HFFc6 (cell line): ENCODE measurements around the gene LIME1. TPM values are rescaled to one million over a fixed set of nuclear protein-coding genes. Genes with fewer than 3 reads are reported as not detected.

ENCODE experiments used
- DNase-seq: peaks from one replicate; pipeline ENCODE4 v3.0.0-alpha.2; 2018
- H3K27ac Mint-ChIP-seq: 2 replicates; pipeline ENCODE4 v1.8.0; 2020; ENCODE audit warnings: mild to moderate bottlenecking, mixed read lengths
- H3K27me3 Mint-ChIP-seq: 2 replicates; pipeline ENCODE4 v1.8.0; 2021; ENCODE audit warnings: mild to moderate bottlenecking, moderate library complexity, mixed read lengths; ENCODE audit not compliant: insufficient read depth
- H3K36me3 Mint-ChIP-seq: 2 replicates; pipeline ENCODE4 v1.8.0; 2021; ENCODE audit warnings: low read depth, mixed read lengths
- H3K4me1 Mint-ChIP-seq: 2 replicates; pipeline ENCODE4 v1.8.0; 2020; ENCODE audit warnings: low read depth, mixed read lengths
- H3K4me3 Mint-ChIP-seq: 2 replicates; pipeline ENCODE4 v1.8.0; 2020; ENCODE audit warnings: mild to moderate bottlenecking, moderate library complexity, mixed read lengths
- H3K9me3 Mint-ChIP-seq: 2 replicates; pipeline ENCODE4 v1.8.0; 2020; ENCODE audit warnings: mild to moderate bottlenecking, mixed read lengths
- total RNA-seq, 6 experiments: library from RNA; stranded (reverse); fragmentation: NEBNext Ultra II Directional; extraction: Animal tissue kit (Norgen Biotek cat#: 25700); gene quantifications; 2 replicates in 1 of 6; 3 replicates in 5 of 6; pipeline ENCODE4 v1.2.3, GENCODE V29; 2021
- TF ChIP-seq, protein P1 (sequence below): fragments of 200-600 bp; sonication (generic); IDR thresholded peaks from 2 replicates; pipeline ENCODE4 v1.5.0; 2021; ENCODE audit warnings: antibody characterized with exemption, mild to moderate bottlenecking

Gene LIME1
- total RNA-seq, 6 experiments from 2014 or later, result 3.4 to 6.1 (median 4.6) TPM

DNA sequence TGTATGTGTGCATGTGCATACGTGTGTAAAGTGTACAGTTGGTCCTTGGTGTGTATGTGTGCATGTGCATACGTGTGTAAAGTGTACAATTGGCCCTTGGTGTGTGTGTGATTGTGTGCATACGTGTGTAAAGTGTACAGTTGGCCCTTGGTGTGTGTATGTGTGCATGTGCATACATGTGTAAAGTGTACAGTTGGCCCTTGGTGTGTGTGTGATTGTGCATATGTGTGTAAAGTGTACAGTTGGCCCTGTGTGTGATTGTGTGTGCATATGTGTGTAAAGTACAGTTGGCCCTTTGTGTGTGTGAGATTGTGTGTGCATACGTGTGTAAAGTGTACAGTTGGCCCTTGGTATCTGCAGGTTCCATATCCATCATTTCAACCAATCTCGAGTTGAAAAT, 5.1 kb upstream of the LIME1 start:
- Mint-ChIP-seq H3K27me3 (peaks cover 2% of the 10 kb centered on the region), H3K4me1 (no peaks in the 10 kb centered on the region), H3K27ac (no peak overlapping the region), H3K4me3 (no peak overlapping the region), H3K9me3 (no peaks in the 10 kb centered on the region), H3K36me3 (peaks cover 20% of the 10 kb centered on the region)
- DNase-seq, result no peak
- TF ChIP-seq, protein P1, sequence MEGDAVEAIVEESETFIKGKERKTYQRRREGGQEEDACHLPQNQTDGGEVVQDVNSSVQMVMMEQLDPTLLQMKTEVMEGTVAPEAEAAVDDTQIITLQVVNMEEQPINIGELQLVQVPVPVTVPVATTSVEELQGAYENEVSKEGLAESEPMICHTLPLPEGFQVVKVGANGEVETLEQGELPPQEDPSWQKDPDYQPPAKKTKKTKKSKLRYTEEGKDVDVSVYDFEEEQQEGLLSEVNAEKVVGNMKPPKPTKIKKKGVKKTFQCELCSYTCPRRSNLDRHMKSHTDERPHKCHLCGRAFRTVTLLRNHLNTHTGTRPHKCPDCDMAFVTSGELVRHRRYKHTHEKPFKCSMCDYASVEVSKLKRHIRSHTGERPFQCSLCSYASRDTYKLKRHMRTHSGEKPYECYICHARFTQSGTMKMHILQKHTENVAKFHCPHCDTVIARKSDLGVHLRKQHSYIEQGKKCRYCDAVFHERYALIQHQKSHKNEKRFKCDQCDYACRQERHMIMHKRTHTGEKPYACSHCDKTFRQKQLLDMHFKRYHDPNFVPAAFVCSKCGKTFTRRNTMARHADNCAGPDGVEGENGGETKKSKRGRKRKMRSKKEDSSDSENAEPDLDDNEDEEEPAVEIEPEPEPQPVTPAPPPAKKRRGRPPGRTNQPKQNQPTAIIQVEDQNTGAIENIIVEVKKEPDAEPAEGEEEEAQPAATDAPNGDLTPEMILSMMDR, result no peak

DNA sequence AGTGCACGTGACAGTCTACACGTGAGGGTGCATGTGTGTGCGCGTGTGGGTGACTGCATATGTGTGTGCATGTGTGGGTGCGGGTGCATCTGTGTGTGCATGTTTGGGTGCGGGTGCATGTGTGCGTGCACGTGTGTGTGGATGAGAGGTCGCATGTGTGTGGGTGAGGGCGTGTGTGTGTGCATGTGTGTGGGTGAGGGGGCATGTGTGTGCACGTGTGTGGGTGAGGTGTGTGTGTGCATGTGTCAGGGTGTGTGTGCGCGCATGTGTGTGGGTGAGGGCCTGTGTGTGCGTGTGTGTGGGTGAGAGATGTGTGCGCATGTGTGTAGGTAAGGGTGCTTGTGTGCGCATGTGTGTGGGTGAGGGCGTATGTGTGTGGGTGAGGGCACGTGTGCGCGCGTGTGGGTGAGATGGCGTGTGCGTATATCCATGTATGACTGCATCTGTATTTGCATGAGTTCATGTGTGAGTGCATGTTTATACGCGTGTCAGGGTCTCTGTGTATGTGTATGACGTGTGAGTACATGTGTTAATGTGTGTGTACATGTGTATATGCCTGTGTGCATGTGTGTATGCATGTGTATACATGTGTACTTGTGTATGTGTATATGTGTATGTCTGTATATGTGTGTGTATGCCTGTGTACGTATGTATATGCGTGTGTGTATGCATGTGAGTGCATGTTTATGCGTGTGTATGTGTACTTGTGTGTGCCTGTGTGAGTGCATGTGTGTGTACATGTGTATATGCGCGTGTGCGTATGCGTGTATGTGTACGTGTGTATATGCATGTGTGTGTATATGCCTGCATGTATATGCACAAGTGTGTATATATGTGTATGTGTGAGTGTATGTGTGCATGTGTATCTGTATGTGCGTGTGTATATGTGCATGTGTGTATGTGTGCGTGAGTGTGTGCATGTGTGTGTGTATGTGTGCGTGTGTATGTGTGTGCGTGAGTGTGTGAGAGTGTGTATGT, 4.1 kb upstream of the LIME1 start:
- Mint-ChIP-seq H3K4me1 (no peaks in the 10 kb centered on the region), H3K4me3 (no peak overlapping the region), H3K36me3 (peaks cover 15% of the 10 kb centered on the region), H3K9me3 (no peaks in the 10 kb centered on the region), H3K27me3 (peaks cover 2% of the 10 kb centered on the region), H3K27ac (no peak overlapping the region)
- no peak for DNase-seq
- TF ChIP-seq, protein P1, result no peak

DNA sequence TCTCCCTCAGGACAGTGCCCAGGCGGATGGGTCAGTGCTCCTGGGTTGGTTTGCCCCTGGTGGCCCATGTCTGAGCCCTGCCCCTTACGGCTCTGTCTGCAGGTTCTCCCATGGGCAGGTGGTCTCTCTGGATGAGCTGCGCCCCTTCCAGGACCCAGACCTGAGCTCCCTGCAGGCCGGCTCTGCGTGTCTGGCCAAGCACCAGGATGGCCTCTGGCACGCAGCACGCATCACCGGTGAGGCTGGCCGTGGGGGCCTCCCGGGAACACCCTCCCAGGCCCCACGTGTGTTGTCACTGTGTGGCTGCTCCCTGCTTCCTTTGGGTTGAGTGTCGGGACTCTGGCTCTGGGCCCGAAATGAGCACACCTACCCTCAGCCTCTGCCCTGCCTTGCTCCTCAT, 3.3 kb upstream of the LIME1 start:
- Mint-ChIP-seq H3K4me1 (no peaks in the 10 kb centered on the region), H3K27ac (no peak overlapping the region), H3K9me3 (no peaks in the 10 kb centered on the region), H3K36me3 (peaks cover 15% of the 10 kb centered on the region), H3K27me3 (peaks cover 2% of the 10 kb centered on the region), H3K4me3 (no peak overlapping the region)
- TF ChIP-seq, protein P1, result no peak
- no peak for DNase-seq

DNA sequence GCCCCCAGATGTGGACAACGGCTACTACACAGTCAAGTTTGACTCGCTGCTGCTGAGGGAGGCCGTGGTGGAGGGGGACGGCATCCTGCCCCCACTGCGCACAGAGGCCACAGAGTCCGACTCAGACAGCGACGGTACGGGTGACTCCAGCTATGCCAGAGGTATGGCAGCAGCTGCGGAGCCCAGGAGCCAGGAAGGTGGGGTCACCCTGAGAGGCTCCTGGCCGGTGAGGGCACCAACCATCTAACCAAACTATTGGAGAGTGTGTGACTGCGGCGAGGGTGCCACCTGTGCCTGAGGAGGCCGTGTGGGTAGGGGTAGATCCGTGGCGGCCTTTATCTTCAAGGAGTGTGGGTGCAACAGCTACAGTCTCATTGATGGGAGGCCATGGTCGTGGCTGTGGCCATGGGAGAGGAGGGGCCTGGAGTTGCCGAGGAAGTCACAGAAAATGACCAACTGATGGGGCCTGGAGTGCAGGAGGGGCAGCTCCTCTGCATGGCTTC, 2.8 kb upstream of the LIME1 start:
- Mint-ChIP-seq H3K36me3 (peaks cover 15% of the 10 kb centered on the region), H3K27me3 (peaks cover 2% of the 10 kb centered on the region), H3K4me3 (no peak overlapping the region), H3K4me1 (no peaks in the 10 kb centered on the region), H3K9me3 (no peaks in the 10 kb centered on the region), H3K27ac (no peak overlapping the region)
- TF ChIP-seq, protein P1, result no peak
- DNase-seq, result no peak

DNA sequence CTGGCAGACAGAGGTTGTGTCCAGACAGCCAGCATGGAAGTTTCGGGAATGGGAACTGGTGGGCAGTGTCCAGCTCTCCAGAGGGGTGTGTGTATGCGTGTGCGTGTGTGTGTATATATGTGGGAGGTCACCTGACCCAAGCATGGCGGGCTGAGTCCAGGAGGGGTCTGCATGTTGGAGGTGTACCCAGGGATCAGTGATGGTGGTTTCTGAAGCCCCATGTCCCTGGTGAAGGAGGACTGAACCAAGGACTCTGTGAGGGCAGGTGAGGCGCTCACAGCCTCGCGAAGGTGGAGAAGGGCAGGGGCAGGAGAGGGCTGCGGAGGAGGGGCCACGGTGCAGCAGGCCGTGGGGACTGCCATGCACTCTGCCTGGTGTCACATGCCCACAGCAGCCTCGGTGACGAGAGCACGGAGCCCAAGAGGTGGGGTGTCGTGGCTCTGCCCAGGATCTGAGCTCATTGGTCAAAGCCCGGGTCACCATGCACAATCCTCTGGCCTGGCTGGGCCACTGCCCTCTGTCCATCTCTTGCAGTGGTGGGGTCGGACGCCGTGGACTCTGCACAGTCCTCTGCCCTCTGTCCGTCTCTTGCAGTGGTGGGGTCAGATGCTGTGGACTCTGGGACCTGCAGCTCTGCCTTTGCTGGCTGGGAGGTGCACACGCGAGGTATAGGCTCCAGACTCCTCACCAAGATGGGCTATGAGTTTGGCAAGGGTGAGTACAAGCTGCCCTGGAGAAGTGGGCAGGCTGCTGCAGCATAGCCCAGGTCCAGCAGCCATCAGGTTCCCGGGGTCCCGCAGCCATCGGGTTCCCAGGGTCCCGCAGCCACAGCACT, 2.1 kb upstream of the LIME1 start:
- no peaks in the 10 kb centered on the region for H3K9me3 Mint-ChIP-seq
- peaks cover 2% of the 10 kb centered on the region for H3K27me3 Mint-ChIP-seq
- H3K27ac Mint-ChIP-seq, result no peak overlapping the region
- H3K4me3 Mint-ChIP-seq, result no peak overlapping the region
- H3K4me1 Mint-ChIP-seq, result no peaks in the 10 kb centered on the region
- H3K36me3 Mint-ChIP-seq, result peaks cover 13% of the 10 kb centered on the region
- DNase-seq, result no peak
- TF ChIP-seq, protein P1, result no peak
